GM21390 (cell line): Measurements from ENCODE around the gene MAPKAPK3.
"Not testable (repeated sequence)": the region's sequence is repeated elsewhere in the genome, so short reads cannot be mapped to it uniquely, and the experiment has no call there.

Source experiments
- ATAC-seq: cut with Tn5 transposase; IDR thresholded peaks from one replicate; pipeline ENCODE4 v1.9.1; 2021; ENCODE audit not compliant: unreplicated experiment

Gene MAPKAPK3

DNA sequence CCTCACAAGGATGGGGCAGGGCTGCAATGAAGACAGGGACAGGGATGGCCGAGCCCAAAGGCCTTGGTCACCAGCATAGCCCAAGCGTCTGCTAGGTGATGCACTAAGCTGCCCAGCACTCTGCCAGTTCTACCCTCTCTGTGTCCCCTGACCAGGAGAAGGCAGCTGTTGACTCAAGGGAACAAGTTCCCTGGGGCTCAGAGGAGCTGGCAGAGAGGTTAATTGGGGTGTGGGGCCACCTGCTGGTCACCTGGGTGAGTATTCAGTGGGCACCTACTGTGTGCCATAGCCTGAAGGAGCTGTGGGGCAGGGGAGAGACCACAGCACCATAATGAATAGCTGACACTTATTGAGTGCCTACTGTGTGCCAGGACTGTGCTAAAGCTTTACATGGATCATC is 35.8 kb downstream of the MAPKAPK3 start:
- ATAC-seq: no peak

- ATAC-seq: no peak
Measured at GRCh38 chr3:50653937-50654595, 37.1 kb downstream of the MAPKAPK3 start.

DNA sequence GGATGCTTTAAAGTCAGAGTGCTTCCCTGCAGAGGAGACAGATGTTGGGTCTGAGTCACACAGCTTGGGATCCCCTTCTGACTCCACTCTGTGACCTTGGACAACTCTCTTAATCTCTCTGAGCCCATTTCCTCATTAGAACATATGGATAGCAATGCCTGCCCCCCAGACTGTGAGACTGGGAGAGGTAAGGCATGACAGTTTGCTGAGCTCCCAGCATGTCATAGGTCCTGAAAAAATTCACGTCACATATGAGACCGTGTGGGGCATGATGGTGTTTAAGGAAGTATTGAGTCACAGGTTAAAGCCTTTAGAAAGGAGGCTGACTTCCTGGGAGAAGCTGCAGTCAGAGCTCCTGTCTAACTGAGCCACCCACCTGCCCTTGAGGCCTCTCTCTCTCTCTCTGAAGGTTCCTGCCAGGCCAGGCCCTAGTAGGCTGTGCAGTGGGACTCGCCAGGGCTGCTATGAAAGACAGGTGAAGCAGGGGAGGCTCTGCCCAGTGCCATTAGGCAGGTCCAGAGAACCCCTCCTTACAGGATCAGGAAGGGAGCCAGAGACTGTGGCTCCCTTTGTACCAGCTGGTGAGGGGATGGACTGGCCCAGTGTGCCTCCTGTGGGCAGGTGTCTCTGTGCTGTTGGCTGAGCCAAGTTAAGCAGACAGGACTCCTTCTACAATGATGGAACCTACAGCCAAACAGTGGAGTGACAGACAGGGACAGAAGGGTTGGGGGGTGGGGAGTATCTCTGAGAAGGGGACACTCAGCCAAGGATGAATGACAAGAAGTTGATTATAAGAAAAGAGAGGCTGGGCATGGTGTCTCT is 38.3 kb downstream of the MAPKAPK3 start:
- ATAC-seq: no peak

DNA sequence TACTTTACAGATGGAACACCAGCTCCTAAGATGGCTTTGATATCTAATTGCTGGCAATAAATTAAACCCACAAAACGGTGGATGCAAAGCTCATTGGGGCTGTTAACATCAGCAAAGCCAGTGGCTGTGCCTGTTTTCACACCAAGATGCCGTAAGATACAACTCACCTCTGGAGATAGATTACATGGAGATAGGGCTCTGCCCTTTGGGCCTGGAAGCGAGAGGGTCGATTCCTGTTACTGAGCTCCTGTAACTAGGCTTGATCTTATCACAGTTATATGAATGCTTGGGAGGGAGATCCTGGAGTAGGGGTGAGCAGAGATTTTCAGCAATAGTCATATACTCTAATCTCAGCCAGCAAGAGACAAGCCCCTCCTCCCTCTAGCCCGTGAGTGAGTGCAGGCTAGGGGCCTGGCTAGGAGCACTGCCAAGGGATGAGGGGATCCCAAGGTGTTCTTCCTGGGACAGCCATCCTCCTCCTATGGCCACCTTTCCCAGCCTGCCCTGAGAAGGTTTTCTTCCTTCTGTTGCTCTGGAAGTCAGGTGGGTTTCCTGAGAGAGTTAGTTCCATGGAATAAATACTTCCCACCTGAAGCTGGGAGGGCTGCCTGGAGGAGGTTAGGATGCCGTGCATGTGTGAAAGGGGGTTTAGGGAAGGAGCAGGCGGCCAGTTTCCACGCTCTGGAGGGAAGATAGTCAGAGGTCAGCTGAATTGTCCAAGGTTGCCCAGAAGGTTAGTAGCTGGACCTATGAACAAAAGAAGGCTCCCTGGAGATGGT is 39.7 kb downstream of the MAPKAPK3 start:
- ATAC-seq: no peak

- ATAC-seq: no peak
Measured at GRCh38 chr3:50657407-50657806, 40.5 kb downstream of the MAPKAPK3 start.

- ATAC-seq: no peak
Measured at GRCh38 chr3:50657816-50658215, 40.9 kb downstream of the MAPKAPK3 start.

DNA sequence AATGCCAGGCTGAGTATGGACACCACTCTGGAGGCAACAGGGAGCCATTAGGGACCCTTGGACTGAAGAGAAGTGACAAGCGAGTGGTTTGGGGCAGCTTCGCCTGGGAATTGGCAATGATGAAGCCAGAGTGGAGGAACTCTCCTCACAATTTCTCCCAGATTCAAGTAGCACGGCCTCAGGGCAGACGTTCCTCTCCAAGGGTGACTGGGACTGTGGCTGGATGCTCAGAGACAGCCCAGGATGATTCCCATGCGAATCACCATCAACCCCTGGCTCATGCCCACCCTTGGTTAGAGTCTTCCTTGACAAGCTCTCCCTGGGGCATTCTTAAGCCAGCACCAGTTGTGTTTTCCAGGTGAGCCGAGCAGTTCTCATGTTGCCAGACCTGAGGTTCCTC is 41.5 kb downstream of the MAPKAPK3 start:
- no peak for ATAC-seq

- ATAC-seq: no peak
Measured at GRCh38 chr3:50658831-50659230, 41.9 kb downstream of the MAPKAPK3 start.

GRCh38 chr3:50660386-50660785 is 43.4 kb downstream of the MAPKAPK3 start:
- ATAC-seq: no peak

GRCh38 chr3:50661321-50661837 is 44.4 kb downstream of the MAPKAPK3 start:
- ATAC-seq: no peak

DNA sequence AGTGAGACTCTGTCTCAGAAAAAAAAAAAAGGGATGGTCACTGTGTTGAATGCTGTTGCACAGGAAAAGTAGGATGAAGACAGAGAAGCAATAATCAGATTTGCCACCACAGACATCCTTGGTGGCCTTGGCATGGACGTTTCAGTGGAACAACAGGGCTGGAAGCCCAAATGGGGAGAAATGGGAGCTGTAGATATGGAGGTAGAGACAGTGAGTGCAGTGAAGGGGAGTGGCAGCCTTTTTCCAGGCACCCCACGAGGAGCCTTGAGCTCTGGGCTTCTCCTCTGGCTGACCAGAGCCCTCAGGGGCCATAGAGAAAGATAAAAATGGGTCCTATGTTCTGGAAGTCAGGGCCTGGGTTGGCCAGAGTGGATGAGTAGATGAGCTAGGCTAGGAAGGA is 45.5 kb downstream of the MAPKAPK3 start:
- no peak for ATAC-seq

- ATAC-seq: no peak
Measured at GRCh38 chr3:50665081-50665840, 48.3 kb downstream of the MAPKAPK3 start.

DNA sequence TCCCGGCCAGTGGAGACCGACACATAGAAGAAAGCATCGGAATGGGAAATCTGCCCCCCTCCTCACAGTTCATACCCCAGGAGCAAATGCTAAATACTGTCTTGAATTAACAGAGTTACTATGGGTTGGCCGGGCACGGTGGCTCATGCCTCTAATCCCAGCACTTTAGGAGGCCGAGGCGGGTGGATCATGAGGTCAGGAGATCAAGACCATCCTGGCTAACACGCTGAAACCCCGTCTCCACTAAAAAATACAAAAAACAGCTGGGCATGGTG is 48.8 kb downstream of the MAPKAPK3 start:
- not testable (repeated sequence) for ATAC-seq

GRCh38 chr3:50666837-50667236 is 49.9 kb downstream of the MAPKAPK3 start:
- no peak for ATAC-seq

GRCh38 chr3:50671331-50671730 is 54.4 kb downstream of the MAPKAPK3 start:
- no peak for ATAC-seq

- ATAC-seq: no peak
Measured at GRCh38 chr3:50672656-50673055, 55.7 kb downstream of the MAPKAPK3 start.

- ATAC-seq: no peak
Measured at GRCh38 chr3:50673931-50674330, 57.0 kb downstream of the MAPKAPK3 start.

- ATAC-seq: no peak
Measured at GRCh38 chr3:50674349-50675178, 57.6 kb downstream of the MAPKAPK3 start, which contains the start of gene DOCK3. Gene DOCK3 (plus strand): TSS chr3:50674927. CDS start chr3:50675264, 337 bp downstream.

- no peak for ATAC-seq
Measured at GRCh38 chr3:50675179-50676030, 58.5 kb downstream of the MAPKAPK3 start.
